HL-60 (cell line): ENCODE results near the gene TERB1.

ENCODE experiments used
- DNase-seq, 2 experiments: peaks; one replicate each; pipeline ENCODE4 v3.0.0-alpha.2; 2010 to 2020; ENCODE audit warnings: low read depth in 1 of 2, low spot score in 1 of 2
- H3K27ac ChIP-seq: fragments of 250-450 bp; sonication (Bioruptor Pico); replicated peaks from 2 replicates; pipeline ENCODE4 v1.5.1; 2020; ENCODE audit warnings: mild to moderate bottlenecking, moderate library complexity
- H3K27me3 ChIP-seq: fragments of 250-450 bp; sonication (Bioruptor Pico); 2 replicates; pipeline ENCODE4 v1.5.1; 2021; ENCODE audit warnings: mild to moderate bottlenecking, moderate library complexity; ENCODE audit not compliant: insufficient read depth, poor library complexity, severe bottlenecking
- H3K4me3 ChIP-seq: replicated peaks from 2 replicates; pipeline ENCODE4 v1.5.1; 2011; ENCODE audit warnings: mild to moderate bottlenecking, control low read depth, low read length; ENCODE audit not compliant: insufficient read depth
- GABPA ChIP-seq: IDR thresholded peaks from 2 replicates; pipeline ENCODE4 v1.6.1; 2012; ENCODE audit warnings: low read depth
- POLR2AphosphoS5 ChIP-seq: IDR thresholded peaks from 2 replicates; pipeline ENCODE4 v1.6.1; 2012; ENCODE audit warnings: low read depth
- REST ChIP-seq: IDR thresholded peaks from 2 replicates; pipeline ENCODE4 v1.6.1; 2012; ENCODE audit warnings: low read depth; ENCODE audit not compliant: insufficient replicate concordance
- SPI1 ChIP-seq: IDR thresholded peaks from 2 replicates; pipeline ENCODE4 v1.6.1; 2012; ENCODE audit warnings: low read depth, mild to moderate bottlenecking, borderline replicate concordance
- TF ChIP-seq, protein P1 (sequence below): IDR thresholded peaks from one replicate; pipeline ENCODE4 v1.5.1; 2011; ENCODE audit warnings: low read length, control low read depth, inconsistent platforms; ENCODE audit not compliant: insufficient read depth

The TERB1 gene

DNA sequence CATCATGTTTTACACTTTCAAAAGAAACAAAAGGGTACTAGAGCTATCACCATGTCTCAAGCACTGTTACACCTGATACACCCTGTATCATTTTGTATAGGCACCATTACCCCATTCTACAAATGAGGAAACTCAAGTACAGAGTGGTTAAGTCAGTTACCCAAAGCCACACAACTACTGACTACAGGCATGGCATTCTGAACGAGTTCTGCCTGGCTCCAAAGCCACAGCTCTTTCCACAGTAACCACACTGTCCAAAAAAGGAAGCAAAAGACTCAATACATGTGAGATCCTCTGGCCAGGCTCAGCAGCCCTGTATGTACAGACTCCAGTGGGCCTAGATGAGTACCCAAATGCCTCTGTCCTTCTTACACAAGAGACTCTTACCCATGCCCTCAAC lies 54.7 kb downstream of the TERB1 start:
- H3K27ac ChIP-seq = peak overlapping the region; percentile 87
- H3K4me3 ChIP-seq = no peak overlapping the region
- TF ChIP-seq POLR2AphosphoS5 (peak; percentile 84), GABPA (no peak), REST (no peak), SPI1 (peak; percentile 48; the same call in 1 of the 2 replicates)
- TF ChIP-seq, protein P1, sequence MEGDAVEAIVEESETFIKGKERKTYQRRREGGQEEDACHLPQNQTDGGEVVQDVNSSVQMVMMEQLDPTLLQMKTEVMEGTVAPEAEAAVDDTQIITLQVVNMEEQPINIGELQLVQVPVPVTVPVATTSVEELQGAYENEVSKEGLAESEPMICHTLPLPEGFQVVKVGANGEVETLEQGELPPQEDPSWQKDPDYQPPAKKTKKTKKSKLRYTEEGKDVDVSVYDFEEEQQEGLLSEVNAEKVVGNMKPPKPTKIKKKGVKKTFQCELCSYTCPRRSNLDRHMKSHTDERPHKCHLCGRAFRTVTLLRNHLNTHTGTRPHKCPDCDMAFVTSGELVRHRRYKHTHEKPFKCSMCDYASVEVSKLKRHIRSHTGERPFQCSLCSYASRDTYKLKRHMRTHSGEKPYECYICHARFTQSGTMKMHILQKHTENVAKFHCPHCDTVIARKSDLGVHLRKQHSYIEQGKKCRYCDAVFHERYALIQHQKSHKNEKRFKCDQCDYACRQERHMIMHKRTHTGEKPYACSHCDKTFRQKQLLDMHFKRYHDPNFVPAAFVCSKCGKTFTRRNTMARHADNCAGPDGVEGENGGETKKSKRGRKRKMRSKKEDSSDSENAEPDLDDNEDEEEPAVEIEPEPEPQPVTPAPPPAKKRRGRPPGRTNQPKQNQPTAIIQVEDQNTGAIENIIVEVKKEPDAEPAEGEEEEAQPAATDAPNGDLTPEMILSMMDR = no peak
- DNase-seq = peak; percentile 80 to 98
- no peaks in the 10 kb centered on the region for H3K27me3 ChIP-seq

- no peak overlapping the region for H3K4me3 ChIP-seq
- TF ChIP-seq POLR2AphosphoS5 = no peak
- no peak for TF ChIP-seq GABPA
- TF ChIP-seq SPI1 = no peak
- TF ChIP-seq, protein P1 = no peak
- TF ChIP-seq REST = no peak
- H3K27me3 ChIP-seq = no peaks in the 10 kb centered on the region
- H3K27ac ChIP-seq = peak overlapping the region; percentile 87
- DNase-seq = peak in 1 of 2 experiments; percentile 69
Measured at GRCh38 chr16:66746048-66746447, 55.3 kb downstream of the TERB1 start.

DNA sequence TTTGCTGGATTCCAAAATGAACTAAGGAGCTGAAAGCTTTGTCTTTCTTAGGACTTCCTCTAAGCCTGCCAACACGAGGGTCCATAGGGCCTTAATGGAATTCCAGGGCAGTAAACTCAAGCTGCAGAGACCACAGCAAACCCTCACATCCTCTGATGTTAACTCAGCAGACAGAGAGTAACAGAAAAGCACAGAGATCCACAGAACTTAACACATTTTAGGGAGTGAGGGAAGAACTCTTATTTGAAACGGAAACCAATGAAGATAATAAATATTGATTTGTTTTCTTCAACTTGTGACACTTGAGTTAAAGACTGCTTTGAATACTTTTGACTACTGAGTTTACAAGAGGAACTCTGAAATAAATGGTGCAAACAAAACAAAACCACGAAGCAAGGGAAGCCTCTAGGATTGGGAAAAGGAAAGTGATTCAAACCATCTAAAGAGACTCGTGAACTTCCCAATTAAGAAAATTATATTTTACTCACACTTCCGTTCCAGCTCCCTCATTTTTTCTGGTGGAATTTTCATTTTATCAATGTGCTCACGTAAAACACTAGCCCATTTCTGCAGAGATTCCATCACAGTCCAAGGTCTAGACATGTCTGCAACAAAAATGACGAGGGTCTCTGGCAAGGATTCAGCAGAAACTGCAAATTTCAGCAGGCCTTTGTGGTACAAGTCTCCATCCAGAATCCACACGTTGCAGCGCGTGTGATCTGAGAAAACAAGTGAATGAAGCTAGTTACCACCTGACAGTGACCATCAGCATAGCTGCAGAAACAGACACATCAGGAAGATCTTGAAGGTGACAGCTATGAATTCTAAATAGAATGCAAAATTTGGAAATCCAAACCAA lies 59.2 kb downstream of the TERB1 start:
- Histone ChIP-seq H3K27me3 (no peaks in the 10 kb centered on the region), H3K27ac (peak overlapping the region; percentile 22; the same call in 1 of the 2 replicates)
- TF ChIP-seq GABPA (no peak), SPI1 (no peak), POLR2AphosphoS5 (no peak), REST (no peak)
- TF ChIP-seq, protein P1 = no peak

More for the DNA sequence above, 59.2 kb downstream of the TERB1 start:
- H3K4me3 ChIP-seq = no peak overlapping the region
- DNase-seq = no peak
